Suppressor macrophage treated with lipopolysaccharide for 1 hour (primary cell): Measurements from ENCODE around the gene NEDD4L.

Experiments used
- DNase-seq, 3 donors: peaks; one replicate each; pipeline ENCODE4 v3.0.0-alpha.2; 2020 to 2022

NEDD4L gene

DNA sequence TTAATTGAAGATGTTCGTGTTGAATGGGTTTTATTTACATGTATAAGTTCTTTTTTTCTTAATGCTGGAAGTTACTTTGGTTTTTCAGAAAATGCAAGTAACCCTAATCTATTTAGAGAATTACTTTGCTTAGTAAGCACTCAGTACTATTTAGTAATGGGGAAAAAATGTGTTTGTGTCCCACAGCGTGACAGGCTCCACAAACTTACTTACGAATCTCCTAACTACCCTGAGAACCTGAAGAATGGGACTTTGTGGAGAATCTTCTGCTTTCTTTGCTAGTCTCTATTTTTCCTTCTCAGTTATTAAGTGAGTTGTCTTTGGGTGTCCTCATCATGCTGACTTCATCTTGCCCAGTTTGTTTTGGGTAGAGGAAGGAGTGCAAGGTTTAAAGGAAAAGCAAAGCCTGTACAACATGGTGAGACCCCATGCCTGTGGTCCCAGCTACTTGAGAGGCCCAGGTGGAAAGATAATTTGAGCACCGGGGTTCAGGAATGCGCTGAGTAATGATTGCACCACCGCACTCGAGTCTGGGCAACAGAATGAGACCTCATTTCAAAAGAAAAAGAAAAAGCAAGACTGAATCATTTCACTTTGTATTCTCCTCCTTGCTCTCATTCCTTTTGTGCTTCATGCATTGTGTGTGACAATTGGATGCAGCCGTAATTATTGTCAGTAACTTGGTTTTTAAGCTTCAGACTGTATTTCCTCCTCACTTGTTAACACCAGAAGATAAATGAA, 10.2 kb downstream of the NEDD4L start:
- no peak for DNase-seq

DNA sequence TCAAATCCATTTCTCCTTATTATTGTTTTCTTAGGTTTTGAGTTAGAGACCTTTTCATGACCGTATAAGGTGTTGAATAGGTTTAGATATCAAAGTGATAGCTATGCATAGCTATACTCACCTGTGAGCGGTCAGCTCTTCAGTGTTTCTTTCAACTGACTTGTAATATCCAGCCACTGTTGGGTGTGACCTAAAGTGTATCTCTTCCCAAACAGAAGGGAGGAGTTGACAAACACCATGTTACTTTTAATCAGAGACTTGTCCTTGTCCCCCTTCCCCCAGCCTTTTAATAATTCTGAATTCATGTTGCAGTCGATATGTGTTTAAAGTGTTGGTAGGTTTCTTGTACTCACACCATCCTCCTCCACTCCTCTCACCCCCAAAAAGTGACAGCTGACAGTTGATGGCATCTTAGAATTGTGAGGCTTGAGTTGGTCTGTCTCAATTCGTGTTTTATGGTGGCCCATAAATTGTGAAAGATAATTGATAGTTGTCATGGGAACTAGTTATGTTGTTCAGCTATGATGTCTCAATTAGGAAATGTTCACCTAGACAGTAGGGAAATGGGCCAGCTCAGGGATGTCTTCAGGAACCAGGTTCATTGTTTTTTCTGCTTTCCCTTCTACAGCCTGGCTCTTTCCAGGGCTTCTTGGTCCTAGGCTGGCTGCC, 12.0 kb downstream of the NEDD4L start:
- DNase-seq, result no peak

DNA sequence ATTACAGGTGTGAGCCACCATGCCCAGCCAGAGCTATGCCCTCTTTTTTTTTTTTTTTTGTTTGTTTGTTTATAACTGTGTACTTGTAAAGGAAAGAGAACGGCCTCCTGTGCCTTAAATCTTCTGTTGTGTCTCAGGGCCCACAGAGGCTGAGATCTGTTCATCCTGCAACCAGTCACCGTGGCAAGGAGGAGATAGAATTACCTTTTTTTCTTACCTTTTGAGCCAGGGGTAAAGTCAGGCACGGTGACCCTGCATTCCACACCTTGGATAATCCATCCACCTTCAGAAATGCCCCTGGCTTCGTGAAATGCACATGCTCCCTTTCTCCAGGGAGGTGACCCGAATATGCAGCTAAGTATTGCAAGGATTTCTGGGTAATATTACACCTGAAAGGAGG, 12.8 kb downstream of the NEDD4L start:
- no peak for DNase-seq

DNA sequence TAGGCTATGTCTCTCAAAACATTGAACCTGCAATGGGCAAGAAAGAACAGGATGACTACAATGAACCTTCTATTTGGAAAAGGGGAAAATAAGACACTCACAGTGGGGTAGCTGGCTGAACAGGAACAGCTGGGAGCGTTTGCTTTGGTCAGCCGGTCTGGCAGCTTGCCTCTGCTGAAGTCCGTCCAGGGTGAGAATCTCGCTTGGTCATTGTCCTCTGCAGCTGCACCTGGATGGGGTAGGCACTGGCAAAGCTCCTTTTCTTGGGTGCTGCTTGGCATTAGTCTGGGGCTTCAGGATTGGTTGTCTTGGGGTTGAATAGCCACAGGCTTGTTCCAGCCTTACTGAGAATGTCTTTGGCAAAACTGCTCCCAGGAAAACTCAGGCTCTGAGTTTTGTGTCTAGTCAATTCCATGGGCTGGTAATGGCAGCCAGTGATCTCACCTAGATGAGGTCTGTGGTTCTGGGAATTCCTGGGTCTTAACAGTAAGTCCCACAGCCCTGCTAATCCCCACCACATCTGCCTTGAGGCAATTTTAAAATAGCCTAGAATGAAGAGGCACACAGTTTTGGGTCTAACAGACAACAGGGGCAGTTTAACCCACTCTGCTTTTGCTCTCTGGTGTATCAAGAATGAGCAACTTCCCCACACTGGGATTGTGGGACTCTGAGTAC, 13.4 kb downstream of the NEDD4L start:
- DNase-seq, result no peak

DNA sequence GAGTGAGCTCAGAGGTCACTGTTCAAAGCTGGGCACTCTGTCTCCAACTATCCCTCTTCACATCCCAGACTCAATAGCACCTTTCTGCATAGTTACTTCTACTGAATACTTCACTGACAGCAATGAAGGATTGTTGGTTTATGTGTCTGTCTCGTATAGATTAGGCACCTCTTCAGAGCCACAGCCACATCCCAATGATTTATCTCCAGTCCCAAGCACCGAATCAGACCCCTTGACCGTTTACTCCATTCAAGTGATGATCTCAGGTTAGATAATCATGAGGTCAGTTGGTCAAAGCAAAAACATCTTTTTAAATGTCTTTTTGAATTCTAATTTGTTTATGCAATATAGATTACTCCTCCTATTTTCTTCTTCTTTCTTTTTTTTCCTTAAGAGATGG, 14.7 kb downstream of the NEDD4L start:
- DNase-seq, result no peak

DNA sequence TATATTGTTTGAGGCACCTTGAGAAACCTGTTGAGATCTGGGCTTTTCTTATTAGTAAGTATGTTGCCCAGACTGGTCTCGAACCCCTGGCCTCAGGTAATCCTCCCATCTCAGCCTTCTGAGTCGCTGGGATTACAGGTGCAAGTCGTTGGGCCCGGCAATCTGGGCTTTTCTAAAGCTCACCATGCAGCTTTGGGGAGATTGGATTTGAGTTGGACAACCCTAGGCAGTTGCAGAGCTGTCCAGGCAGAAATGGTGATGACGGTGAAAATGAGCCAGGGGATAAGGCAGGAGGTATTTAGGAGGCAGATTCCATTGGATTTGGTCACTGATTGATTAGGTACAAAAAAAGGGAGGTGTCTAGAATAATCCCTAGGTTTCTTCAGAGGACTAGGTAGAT, 16.2 kb downstream of the NEDD4L start:
- no peak for DNase-seq

DNA sequence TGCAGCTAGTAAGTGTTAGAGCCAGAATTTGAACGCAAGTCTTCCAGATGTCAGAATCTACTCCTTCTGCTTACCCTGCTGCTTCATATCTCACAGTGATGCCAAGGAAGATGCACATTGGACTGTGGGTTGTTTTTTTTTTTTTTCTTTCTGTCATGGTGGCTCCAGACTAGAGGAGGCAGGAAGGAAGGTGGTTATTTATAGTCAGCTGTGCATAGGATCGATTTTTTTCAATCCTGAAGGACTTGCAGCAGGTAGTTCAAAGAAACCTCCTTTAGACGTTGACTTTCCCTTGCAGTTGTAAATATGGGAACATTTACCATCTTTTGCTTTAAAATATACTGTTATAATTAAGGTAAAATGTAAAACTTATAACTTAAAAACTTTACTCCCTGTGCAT, 17.3 kb downstream of the NEDD4L start:
- DNase-seq, result no peak

DNA sequence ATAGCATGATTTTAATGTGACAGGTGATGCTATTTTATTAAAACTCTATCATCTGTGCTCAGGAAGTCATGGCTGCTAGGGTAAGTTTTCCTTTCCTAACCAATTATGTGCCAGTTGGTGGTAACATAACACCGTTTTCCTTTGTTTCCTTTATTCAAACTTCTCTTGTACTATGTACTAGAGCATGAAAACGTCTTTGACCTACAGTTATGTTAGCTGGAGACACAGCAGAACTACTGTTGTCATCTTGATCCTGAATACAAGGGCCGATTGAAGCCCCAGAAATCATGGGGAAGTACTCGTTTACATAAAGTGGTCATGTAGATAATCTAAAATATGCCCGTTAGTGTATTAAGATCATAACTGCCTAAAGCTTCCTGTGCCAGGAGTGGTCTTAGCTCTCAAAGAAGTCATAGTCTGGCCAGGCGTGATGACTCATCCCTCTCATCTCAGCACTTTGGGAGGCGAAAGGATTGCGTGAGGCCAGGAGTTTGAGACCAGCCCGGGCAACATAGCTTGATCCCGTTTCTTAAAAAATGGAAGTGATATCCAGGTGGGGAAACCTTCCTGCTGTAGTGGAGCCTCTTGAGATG, 20.5 kb downstream of the NEDD4L start:
- no peak for DNase-seq

DNA sequence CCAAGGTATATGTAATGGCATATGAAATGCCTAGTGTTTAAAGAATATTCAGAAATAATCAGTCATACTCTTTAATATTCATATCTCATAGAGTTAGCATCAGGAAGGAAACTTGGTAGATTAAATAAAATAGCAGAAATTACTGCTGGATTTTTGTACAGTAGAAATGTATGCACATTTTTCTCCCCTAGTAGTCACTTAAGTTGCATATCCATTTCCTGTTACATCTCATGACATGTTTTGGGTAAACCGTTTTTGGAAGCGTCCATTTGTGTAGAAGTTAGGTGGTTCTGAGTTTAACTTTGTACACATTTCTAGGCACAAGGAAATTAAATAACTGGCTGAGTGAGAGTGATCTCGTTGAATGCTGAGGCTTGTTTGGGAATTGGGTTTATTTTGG, 21.9 kb downstream of the NEDD4L start:
- no peak for DNase-seq

DNA sequence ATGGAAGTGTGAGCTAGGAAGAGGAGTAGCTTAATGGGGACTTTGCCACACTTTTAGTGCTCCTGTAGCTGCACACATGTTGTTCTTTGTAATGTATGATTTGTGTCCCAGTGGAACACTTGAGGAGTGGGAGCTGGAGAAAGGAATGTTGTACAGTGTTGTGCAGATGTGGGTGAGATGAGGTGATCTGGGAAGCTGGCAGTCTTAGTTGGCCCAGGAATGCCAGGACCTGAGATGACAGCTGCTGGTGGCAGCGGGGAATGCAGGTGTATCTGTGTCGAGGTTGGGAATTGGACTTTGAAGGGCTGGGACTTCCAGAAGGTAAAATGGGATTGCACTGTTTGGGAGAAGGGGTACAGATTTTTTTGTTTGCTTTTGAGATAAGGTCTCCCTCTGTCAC, 23.6 kb downstream of the NEDD4L start:
- DNase-seq, result no peak

DNA sequence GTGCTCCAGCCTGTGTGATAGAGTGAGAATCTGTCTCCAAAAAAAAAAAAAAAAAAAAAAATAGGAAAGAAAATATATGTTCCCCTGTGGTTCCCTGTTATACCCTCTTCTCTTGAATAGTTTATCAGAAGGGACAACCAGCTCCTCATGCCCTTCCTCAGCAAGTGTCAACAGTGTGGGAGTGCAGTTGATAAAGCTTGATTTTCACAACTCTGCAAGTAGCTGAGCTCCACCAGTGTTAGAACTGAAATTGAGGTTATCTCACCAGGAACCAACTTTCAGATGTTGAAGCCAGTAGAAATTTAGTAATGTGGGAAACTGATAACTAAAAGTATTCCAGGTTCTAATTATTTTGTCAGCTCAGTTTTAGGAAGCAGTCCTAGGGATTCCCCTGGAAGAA, 25.1 kb downstream of the NEDD4L start:
- DNase-seq, result no peak

DNA sequence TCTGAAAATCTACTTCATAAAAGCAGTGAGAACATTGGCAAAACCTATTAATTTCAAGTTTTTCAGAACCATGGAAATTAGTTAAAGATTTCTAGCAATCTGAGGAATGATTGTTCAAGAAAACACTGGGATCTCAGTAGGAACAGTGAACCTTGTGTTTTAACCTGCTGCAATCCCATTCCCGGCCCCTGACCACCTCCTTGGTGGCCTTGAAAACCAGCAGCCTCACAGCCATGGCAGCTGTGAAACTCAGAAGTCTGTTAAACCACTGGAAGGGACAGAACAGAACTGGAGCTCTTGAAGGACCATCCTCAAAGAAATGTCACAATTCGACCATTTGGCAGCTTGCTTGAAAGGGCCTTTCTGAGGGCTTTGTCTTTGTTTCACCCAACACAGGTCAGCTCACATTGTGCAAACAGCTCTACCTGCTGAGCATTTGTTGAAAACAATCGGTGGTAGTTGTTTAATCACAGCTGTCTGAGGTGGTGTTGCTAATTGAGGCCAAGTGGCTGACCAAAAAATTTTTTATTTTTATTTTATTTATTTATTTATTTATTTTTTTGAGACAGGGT, 25.8 kb downstream of the NEDD4L start:
- DNase-seq, result no peak

DNA sequence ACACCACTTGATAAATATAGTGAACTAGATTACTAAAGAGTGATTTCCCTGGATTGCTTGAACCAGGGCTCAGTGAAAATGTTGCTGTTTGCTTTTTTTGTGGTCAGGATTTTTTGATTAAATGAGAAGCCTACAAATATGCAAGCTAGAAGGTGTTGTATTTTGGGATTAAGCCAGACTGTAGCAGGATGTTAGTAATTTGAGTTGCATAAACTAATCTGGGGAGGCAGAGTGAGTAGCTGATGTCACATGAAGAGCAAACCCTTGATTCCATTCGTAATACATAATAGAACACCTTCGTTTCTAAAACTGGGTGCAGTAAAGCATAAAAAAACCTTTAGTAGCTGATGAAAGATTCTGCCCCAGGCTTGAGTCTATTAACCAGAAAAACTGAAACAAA, 32.0 kb downstream of the NEDD4L start:
- no peak for DNase-seq

DNA sequence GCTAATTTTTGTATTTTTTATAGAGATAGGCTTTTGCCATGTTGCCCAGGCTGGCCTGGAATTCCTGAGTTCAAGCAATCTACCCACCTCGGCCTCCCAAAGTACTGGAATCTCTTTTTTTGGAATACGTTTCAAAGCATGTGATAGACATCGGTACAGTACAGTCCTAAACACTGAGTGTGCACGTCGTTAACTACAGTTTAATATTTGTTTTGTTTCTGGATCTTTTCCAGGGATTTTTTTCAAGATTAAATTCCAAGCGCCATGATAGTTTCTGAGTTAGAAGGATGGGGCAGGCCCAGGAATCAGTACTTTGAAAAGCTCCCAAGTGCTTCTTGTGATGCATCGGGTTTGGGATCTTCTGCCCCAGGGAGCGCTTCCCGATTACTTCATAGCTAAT, 33.3 kb downstream of the NEDD4L start:
- no peak for DNase-seq

DNA sequence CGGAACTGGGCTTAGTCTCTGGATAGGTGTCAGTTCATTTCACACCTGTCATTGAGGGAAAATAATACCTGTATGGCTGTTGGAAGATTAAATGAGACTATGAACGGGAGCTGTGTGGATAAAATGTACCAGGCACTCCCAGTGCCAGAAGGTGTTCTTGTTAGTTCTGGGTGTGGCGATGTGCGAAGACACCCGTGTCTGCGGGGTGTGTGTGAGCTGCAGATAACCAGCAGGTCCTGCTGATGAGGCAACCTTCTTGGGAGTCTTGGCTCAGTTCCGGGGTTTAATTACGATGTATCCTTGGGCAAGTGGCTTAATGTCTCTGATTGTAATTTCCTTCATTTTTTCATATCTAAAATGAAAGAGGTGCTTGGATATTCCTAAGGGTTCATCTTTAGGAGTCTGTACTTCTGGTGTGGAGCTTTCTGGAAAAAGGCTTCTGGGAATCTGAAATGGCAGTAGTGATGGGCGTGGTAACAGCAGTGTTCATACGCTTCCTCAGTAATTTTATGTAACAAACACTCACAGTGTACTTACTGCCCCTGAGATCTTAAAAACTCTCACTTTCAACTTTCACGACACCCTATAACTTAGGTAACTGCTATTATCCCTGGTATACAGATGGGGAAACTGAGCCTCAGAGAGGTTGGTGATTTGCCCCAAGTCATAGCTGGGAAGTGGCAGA, 35.0 kb downstream of the NEDD4L start:
- DNase-seq, result no peak

DNA sequence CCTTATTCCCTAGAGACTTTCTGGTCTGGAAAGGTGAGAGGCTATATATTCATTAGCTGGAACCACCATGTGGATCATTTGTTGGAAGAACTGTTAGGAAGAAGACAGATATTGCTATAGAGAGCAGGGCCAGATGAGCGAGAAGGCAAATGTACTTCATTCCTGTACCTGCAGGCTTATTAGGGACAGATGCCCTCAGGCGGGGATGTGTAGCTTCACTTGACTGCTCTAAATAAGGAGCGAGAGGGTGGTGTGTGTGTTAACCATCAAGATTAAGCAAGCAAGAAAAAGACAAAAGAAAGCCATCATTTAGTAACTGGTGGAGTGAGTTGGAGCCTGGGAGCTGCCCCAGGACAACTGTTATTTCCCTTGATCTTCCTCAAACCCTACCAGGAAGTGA, 36.4 kb downstream of the NEDD4L start:
- DNase-seq, result peak in 2 of 3 donors; percentile 18 to 27

DNA sequence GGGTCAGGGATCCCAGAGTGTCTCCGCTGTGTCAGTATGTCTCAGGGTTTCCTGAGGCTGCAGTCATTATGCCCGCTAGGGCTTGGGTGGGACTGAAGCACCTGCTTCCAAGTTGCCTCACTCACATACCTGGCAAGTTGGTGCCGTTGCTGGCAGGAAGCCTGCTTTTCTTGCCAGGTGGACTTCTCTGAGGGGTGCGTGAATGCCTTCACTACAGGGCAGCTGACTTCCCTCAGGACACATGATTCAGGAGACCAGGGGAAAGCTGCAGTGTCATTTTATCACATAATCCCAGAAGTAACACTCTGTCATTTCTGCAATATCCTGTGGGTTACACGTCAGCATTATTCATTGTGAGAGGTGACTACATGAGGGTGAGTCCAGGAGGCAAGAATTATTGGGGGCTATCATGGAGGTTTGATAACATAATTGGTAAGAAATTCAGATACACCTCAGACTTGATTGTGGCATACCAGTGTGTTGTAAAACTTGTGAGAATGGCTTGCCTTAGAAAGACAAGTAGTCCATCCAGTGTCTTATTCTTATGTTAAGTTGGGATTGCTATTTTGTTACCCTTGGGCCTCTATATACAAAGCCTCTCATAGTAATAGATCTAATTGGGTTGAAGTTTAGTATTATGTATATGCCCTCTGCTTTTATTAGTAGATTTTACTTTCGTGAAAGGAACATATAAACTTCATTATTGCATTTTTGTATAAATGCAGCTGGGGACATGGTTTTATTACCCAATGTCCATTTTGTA, 44.1 kb downstream of the NEDD4L start:
- DNase-seq, result peak; percentile 46 to 71 (median 59)

DNA sequence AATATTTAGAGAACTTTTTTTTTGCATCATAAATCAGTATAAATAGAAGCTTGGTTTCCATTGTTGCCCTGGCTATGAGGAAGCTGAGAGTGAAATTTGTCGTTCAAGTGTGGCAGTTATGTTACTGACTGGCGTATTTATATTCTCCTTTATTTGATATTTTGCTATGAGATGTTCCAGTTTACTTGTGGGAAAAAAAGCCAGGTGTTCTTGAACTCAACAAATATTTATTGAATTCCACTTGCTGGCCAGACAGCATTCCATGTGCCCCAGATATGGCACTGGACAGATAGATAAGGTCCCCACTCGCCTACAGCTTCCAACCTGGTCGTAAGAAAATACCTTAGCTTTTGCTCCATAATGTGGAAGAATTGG, 44.7 kb downstream of the NEDD4L start:
- DNase-seq, result peak in 1 of 3 donors; percentile 10

DNA sequence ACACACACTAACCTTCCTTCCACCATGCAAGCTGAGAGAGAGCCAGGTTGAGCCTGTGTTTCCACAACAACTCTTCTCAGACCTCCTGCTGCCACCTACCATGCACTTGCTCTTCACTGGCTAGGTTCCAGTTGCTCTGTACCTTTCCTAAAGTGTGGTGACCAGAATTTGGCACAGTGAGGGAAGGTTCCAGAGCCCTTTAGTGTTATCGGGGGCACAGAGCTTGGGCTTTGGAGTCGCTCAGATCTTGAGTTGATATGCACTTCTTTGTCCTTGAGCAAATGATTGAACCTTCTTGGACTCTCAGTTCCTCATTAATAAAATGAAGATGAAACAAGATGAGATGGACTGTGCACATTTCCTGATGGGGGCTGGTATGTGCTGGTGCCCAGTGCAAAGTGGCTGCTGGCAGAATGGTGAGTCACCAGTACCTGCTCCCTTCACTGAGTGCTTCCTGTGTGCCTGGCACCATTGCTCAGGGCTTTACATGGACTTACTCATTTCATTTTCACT, 47.1 kb downstream of the NEDD4L start:
- peak; percentile 18 to 26 (median 23) for DNase-seq

DNA sequence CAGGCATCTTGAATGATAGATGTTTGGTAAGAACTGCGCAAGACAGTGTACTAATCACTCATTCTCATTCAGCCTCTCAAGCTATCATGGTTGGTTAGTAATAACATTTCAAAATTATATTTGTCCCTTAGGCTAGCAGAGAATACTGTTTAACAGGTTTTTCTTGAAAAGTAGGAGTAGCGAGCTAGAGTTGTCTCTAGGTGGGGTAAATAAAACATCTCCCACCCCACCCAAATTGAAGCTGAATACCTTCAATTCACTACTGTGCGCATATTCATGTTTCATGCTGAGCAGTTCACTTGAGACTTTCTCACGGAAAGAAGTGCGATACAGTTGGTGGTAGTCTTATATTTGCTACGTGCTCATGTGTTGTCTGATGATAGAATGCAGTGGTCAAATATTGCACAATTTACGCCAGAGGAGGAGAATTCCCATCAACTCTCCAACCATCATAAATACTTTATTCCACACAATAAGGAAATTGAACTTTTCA, 49.3 kb downstream of the NEDD4L start:
- DNase-seq, result no peak

DNA sequence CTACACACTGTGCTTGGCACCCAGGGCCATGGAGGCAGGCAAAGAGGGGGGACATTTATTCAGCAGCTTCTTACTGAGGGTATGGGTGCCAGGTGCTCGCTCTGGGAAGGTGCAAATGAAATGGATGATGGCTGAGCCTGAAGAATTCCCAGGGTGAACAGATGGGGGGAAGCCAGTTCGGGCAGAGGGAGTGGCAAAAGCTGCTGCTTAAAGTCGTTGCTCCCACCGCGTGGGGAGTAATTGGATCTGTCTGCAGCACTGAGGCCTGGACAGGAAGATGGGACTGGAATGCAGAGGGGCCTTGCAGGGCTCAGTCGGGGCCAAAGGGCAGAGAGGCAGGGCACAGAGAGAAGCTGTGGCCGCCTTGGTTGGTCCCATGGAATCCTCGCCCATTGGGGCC, 51.2 kb downstream of the NEDD4L start:
- no peak for DNase-seq

DNA sequence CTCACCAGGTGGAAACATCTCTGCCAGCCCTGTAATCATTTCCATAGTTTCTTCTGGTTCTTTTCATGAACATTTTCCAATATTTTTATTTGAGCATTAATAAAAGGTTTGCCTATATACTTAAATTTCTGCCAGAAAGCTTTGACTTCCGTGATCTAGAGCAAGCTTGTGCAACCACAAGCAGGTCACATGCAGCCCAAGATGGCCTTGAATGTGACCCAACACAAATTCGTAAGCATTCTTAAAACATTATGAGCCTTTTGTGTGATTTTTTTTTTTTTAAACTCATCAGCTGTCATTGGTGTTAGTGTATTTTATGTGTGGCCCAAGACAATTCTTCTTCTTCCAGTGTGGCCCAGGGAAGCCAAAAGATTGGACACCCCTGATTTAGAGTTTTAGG, 51.6 kb downstream of the NEDD4L start:
- peak in 2 of 3 donors; percentile 12 to 24 for DNase-seq
